ACHN (cell line): ENCODE results near the gene ST3GAL6.
"Not testable (repeated sequence)": the region's sequence is repeated elsewhere in the genome, so short reads cannot be mapped to it uniquely, and the experiment has no call there.

ENCODE experiments used
- DNase-seq: peaks from one replicate; pipeline ENCODE4 v3.0.0-alpha.2; 2015
- in situ Hi-C: cut with HindIII; loops from 2 replicates; pipeline ENCODE4 v1.10.0; 2017; ENCODE audit warnings: low sequenced_read_pairs, low pct_ligation_motif_present, low pct_unique_long_range_greater_than_20kb

The ST3GAL6 gene

DNA sequence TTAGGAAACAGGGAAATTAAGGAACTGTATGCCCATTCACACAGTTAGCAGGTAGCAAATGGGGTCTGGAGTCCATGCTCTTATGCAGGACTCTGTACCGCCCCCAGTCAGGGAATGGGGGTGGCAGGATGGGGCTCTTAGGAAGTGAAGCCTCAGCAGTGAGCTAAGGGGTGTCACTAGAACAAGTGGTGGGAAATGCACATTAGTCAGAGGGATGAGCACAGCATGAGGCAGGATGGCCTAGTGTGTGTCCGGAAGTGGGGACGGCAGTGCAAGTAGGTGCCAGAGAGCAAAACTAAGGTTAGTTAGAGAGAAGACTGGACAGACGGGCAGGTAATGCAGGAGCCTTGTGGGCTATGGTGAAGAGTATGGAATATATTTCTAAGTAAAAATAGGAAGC, 60.7 kb downstream of the ST3GAL6 start:
- in situ Hi-C loops: no loop called here

GRCh38 chr3:98824256-98824655, 61.1 kb downstream of the ST3GAL6 start:
- in situ Hi-C loops: no loop called here
- DNase-seq: no peak

More for the DNA sequence above, 60.7 kb downstream of the ST3GAL6 start:
- DNase-seq: no peak

- no peak for DNase-seq
- in situ Hi-C loops: no loop called here
These were observed 63.0 kb downstream of the ST3GAL6 start for GRCh38 chr3:98826126-98826525.

- no peak for DNase-seq
- in situ Hi-C loops: no loop called here
These were observed 64.2 kb downstream of the ST3GAL6 start for GRCh38 chr3:98827221-98827920.

- in situ Hi-C loops: no loop called here
- no peak for DNase-seq
These were observed 66.2 kb downstream of the ST3GAL6 start for GRCh38 chr3:98829246-98829832.

DNA sequence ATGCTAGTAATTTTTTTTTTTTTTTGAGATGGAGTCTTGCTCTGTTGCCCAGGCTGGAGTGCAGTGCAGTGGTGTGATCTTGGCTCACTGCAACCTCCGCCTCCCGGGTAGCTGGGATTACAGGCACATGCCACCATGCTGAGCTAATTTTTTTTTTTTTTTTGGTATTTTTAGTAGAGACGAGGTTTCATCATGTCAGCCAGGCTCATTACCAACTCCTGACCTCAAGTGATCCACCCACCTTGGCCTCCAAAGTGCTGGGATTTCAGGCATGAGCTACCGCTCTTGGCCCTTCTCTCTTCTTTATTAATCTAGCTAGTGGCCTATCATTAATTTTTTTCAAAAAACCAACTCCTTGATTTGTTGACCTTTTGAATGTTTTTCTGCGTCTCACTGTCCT, 67.9 kb downstream of the ST3GAL6 start:
- DNase-seq, in situ Hi-C loops: not testable (repeated sequence)

GRCh38 chr3:98839846-98840245, 76.7 kb downstream of the ST3GAL6 start:
- in situ Hi-C loops: no loop called here
- DNase-seq: no peak

DNA sequence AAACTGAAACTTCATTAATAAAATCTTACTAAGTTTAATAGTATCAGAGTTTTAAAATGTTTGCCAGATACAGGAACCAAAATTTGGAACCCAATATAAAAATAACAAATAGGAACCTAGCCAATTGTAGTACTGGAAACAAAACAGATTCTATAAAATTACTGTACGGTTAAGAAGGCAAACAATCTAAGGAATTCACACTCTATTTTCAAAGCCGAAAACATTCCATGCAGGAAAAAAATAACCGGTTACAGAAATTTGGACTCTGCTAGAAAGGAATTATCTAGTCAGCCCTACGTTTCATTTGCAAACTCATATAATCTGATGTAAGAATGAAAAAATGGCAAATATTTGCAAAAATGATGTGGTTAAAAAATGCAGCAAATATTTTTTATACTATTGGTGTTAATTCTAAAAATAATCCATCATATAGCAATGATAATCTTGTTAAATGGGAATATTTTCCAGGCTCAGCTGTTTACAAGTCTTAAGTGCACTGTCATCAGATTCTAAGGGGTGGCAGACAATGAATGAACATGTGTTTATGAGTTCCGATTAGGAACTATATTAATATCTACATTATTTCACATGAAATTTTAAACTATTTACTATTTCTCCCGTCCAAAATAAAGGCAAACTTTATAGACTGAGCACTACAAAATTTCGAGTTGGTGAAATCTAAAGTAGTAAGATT, 80.3 kb downstream of the ST3GAL6 start:
- in situ Hi-C loops: no loop called here
- DNase-seq: no peak
